IPS DF 4.7 (cell line): ENCODE measurements around the gene TPD52L2.

Experiments
- DNase-seq: peaks from one replicate; pipeline ENCODE4 v3.0.0-alpha.2; 2013; ENCODE audit warnings: low spot score; ENCODE audit errors: extremely low read depth

TPD52L2 gene

GRCh38 chr20:63930971-63931553 lies 66.0 kb downstream of the TPD52L2 start:
- no peak for DNase-seq

GRCh38 chr20:63931735-63932134 lies 66.7 kb downstream of the TPD52L2 start:
- DNase-seq: no peak

DNA sequence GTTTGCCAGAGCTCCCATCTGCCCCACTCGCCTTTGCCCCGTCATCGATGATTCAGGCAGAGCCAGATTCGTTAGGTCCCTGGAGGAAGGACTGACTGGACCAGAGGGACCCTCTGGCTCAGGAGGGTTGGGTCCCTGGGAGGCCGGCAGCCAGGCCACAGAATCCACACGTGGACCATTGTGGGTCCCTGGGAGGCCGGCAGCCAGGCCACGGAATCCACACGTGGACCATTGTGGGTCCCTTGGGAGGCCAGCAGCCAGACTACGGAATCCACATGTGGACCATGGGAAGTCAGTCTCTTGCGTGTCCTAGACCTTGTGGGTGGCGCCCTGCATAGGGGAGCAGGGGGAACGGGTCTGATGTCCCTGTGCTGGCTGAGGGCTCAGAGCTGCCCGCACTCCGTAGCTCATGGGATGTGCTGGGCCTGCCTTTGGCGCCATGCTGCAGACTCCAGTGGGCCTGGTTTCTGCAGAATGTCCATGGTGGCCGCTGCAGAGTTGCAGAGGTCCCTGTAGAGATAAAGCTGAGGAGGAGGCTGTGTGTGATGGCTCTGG lies 67.6 kb downstream of the TPD52L2 start:
- no peak for DNase-seq

- DNase-seq: no peak
Measured at GRCh38 chr20:63933646-63934045, 68.6 kb downstream of the TPD52L2 start.

DNA sequence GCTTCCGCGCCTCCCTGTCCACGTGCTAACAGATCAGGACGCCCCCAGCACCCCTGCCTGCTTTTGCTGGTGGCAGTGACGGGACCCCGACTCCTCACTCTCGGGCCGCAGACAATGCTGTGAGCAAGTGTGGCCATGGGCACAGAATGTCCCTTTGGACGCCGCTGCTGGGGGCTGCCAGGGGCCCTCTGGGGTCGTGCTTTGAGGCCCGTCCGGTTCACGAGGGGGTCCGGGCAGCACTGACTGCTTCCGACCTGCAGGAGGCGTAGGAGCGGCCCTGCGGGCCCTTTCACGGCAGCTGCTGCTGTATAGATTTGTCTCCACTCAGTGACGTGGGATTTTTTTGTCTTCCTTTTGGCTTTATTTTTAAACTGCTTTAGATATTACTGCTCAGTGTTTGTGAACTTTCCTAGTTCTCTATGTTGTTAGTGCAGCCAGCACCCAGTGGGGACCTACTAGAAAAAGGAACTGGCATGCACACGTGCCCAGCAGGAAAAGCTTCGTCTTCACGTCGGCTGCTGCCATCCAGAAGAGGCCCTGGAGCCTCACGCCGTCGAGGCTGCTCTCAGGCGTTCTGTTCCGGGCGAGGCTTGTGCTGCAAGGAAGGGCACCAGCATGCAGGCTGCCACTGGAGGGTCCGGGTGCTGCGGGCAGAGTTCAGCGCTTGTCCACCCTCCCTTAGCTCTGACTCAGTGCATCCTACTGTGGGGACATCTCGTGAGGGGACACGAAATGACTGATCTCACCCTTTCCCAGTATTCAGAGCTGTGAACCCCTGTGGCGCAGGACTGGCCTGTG lies 69.4 kb downstream of the TPD52L2 start:
- DNase-seq: no peak

DNA sequence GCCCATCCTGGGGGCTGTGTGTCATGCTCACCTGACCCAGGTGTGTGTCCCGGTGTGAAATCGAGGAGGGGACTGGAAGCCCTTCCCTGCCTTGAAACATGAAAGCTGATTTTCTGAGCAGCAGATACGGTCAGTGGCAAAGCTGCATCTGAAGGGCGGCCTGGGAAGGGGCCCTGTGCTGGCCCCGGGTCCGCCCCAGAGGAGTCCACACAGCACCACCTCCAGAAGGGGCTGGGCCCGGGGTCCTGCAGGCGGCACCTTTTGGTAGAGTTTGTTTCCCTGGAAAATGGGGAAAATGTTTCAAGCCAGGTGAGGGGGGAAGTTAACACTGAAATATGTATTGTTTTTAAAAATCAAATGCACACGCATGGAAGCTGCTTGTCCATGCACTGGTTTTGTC lies 70.4 kb downstream of the TPD52L2 start:
- DNase-seq: no peak

GRCh38 chr20:63937596-63937995 lies 72.5 kb downstream of the TPD52L2 start:
- no peak for DNase-seq

DNA sequence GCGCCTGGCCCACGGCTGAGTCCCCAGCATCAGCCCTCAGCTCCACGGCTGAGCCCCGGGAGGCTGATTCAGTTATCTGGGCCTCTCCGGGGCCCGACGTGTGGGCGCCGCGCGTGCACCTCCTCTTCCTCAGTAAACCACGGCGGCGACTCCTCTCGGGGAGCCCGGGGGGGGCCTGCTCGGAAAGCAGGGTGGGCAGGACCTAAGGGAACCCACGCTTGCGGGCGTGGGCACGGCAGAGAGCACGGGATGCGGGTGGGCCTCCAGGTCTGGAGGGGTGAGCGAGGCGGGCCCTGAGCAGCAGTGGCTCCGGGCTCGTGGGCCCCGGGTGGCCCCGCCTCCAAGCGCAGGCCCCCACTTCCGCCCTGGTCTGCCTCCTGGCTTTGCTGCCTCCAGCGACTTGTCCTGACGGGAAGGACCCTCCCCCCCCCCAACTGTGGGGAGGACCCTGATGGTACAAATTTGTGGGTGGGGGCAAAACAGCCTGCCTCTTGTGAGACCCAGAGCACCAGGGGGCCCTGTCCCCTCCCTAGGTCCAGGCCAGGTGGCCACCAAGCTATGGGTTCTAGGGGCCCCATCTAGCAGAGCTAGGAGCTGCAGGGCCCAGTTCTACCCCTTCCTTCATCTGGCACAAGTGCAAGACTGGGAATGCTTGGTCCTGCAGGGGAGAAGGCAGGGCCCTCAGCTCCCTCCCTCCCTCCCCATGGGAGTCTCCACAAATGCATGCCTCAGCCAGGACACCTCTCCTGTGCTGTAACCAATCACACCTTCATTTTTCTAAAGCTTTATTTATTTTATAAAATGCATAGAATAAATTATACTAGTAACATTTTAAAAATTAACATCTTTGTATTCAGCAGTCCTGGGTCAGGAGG lies 74.2 kb downstream of the TPD52L2 start:
- no peak for DNase-seq

GRCh38 chr20:63940071-63940471 lies 75.0 kb downstream of the TPD52L2 start:
- DNase-seq: no peak

DNA sequence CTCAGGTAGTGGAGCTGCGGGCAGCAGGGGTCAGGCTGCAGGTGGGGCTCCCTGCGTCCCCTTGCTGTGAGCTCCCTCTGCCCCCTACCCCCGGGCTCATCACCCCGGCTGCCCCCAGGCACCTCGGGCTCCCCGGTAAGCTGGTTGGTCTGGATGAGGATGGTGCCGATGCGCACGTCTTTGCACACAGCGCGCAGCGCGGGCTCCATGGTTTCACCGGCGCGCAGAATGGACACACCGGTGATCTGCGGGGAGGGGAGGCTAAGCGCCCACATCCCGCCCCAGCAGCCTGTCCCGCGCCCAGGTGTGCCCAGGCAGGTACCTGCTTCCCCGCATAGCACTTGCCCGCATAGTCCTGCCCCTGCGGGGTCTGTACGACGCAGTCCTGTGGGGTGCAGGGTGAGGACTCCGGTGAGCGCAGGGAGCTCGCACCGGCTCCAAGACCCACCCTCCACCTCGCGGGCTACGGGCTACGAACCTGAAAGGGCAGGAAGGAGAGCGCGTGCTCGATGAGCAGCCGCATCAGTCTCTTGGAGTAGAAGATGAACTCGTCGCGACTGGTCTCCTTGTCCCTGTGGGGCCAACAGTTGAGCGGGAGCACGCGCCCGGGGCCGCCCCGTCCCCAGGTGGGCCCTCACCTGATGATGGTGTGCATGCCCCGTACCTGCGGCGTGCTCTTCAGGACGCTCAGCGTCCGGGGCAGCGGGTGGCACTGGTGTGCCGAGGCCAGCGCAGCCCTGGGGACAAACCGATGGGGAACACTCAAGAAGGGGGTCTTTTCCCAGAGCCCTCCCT lies 75.6 kb downstream of the TPD52L2 start:
- no peak for DNase-seq
